CD4-positive, alpha-beta T cell treated with Interleukin-15 for 1 hour (primary cell): Measurements from ENCODE around the gene GBP3.
A peak's percentile ranks its signal among the peaks of the same experiment; 100 is the strongest.
"Not testable (repeated sequence)": the region's sequence is repeated elsewhere in the genome, so short reads cannot be mapped to it uniquely, and the experiment has no call there.

ENCODE experiments used
- DNase-seq: peaks from one replicate; pipeline ENCODE4 v3.0.0-alpha.2; 2020

The GBP3 gene

GRCh38 chr1:89040315-89040626, 17.6 kb upstream of the GBP3 start:
- no peak for DNase-seq

- DNase-seq, result no peak
These were observed 14.5 kb upstream of the GBP3 start for GRCh38 chr1:89037186-89037585.

GRCh38 chr1:89035080-89035479, 12.4 kb upstream of the GBP3 start:
- DNase-seq, result no peak

GRCh38 chr1:89034004-89034403, 11.3 kb upstream of the GBP3 start:
- DNase-seq, result not testable (repeated sequence)

GRCh38 chr1:89029051-89029450, 6.4 kb upstream of the GBP3 start:
- DNase-seq, result not testable (repeated sequence)

GRCh38 chr1:89025928-89026327, 3.3 kb upstream of the GBP3 start:
- no peak for DNase-seq

GRCh38 chr1:89023026-89023425, 360 bp upstream of the GBP3 start:
- no peak for DNase-seq

- DNase-seq, result not testable (repeated sequence)
These were observed 4.3 kb downstream of the GBP3 start for GRCh38 chr1:89018318-89018717.

- no peak for DNase-seq
These were observed 14.2 kb downstream of the GBP3 start for GRCh38 chr1:89008511-89008910.

GRCh38 chr1:89005286-89006151, 17.1 kb downstream of the GBP3 start:
- DNase-seq, result no peak

- DNase-seq, result not testable (repeated sequence)
These were observed 20.5 kb downstream of the GBP3 start for GRCh38 chr1:89002176-89002575.

GRCh38 chr1:89001510-89001909, 21.2 kb downstream of the GBP3 start:
- no peak for DNase-seq

GRCh38 chr1:88998716-88999115, 23.9 kb downstream of the GBP3 start:
- no peak for DNase-seq

GRCh38 chr1:88990426-88990825, 32.2 kb downstream of the GBP3 start:
- DNase-seq, result no peak

- DNase-seq, result no peak
These were observed 37.0 kb downstream of the GBP3 start for GRCh38 chr1:88985692-88986091.

GRCh38 chr1:88985032-88985431, 37.6 kb downstream of the GBP3 start:
- DNase-seq, result no peak

GRCh38 chr1:88984569-88984968, 38.1 kb downstream of the GBP3 start:
- DNase-seq, result no peak

- peak; percentile 27 for DNase-seq
These were observed 38.7 kb downstream of the GBP3 start for GRCh38 chr1:88983791-88984559.

- no peak for DNase-seq
These were observed 40.6 kb downstream of the GBP3 start for GRCh38 chr1:88982055-88982454.

- DNase-seq, result not testable (repeated sequence)
These were observed 41.2 kb downstream of the GBP3 start for GRCh38 chr1:88981506-88981905.

- no peak for DNase-seq
These were observed 41.8 kb downstream of the GBP3 start for GRCh38 chr1:88980870-88981269.

- DNase-seq, result no peak
These were observed 42.9 kb downstream of the GBP3 start for GRCh38 chr1:88979749-88980116.

- no peak for DNase-seq
These were observed 43.5 kb downstream of the GBP3 start for GRCh38 chr1:88979054-88979748.

GRCh38 chr1:88976235-88976634, 46.4 kb downstream of the GBP3 start:
- no peak for DNase-seq
